Keratinocyte (primary cell): Measurements from ENCODE around the gene SSNA1. TPM values are rescaled to one million over a fixed set of nuclear protein-coding genes. Genes with fewer than 3 reads are reported as not detected.

Experiments
- DNase-seq: peaks from one replicate; pipeline ENCODE4 v3.0.0-alpha.2; 2011; ENCODE audit warnings: low read depth, missing footprints, low spot score
- FAIRE-seq: peaks from 2 replicates; lab custom pipeline; 2011; peaks lifted over from hg19 to GRCh38; lab: Jason Lieb, UNC
- H2AFZ ChIP-seq: 2 replicates; pipeline ENCODE4 v1.6.0; 2012; ENCODE audit warnings: low read length, control low read depth, inconsistent platforms; ENCODE audit not compliant: control insufficient read depth
- H3K27ac ChIP-seq: 2 replicates; pipeline ENCODE4 v1.5.1; 2011; ENCODE audit warnings: low read length; ENCODE audit not compliant: control insufficient read depth, insufficient read depth
- H3K27me3 ChIP-seq: 3 replicates; pipeline ENCODE4 v1.6.0; 2011; ENCODE audit warnings: low read length; ENCODE audit not compliant: control insufficient read depth, insufficient read depth; ENCODE audit errors: extremely low read depth
- H3K36me3 ChIP-seq, 2 experiments: 2 replicates in 1 of 2; 3 replicates in 1 of 2; pipeline ENCODE4 v1.5.1; 2011; ENCODE audit warnings: low read length in 2 of 2, mild to moderate bottlenecking in 1 of 2; ENCODE audit not compliant: control insufficient read depth in 2 of 2, insufficient read depth in 2 of 2; ENCODE audit errors: extremely low read depth in 1 of 2
- H3K4me1 ChIP-seq: 3 replicates; pipeline ENCODE4 v1.5.1; 2011; ENCODE audit warnings: low read length; ENCODE audit not compliant: control insufficient read depth, insufficient read depth; ENCODE audit errors: extremely low read depth
- H3K4me2 ChIP-seq: 3 replicates; pipeline ENCODE4 v1.6.0; 2011; ENCODE audit warnings: low read depth, low read length; ENCODE audit not compliant: control insufficient read depth, insufficient read depth; ENCODE audit errors: extremely low read depth
- H3K4me3 ChIP-seq, 3 experiments: fragments of 200-600 bp in 1 of 3; sonication (generic) in 1 of 3; 2 replicates in 2 of 3; 3 replicates in 1 of 3; pipeline ENCODE4 v1.5.1; 2011 to 2016; ENCODE audit warnings: low read length in 3 of 3, mild to moderate bottlenecking in 3 of 3, control low read depth in 2 of 3, inconsistent platforms in 1 of 3, low read depth in 1 of 3, mixed read lengths in 1 of 3, mixed run types in 1 of 3, moderate library complexity in 1 of 3; ENCODE audit not compliant: control insufficient read depth in 2 of 3, insufficient read depth in 2 of 3; ENCODE audit errors: extremely low read depth in 1 of 3
- H3K79me2 ChIP-seq: 2 replicates; pipeline ENCODE4 v1.6.0; 2012; ENCODE audit warnings: low read length; ENCODE audit not compliant: control insufficient read depth, insufficient read depth
- H3K9ac ChIP-seq: 3 replicates; pipeline ENCODE4 v1.6.0; 2011; ENCODE audit warnings: low read length; ENCODE audit not compliant: control insufficient read depth, insufficient read depth; ENCODE audit errors: extremely low read depth
- H3K9me1 ChIP-seq: 3 replicates; pipeline ENCODE4 v1.6.0; 2011; ENCODE audit warnings: low read length; ENCODE audit not compliant: control insufficient read depth, insufficient read depth; ENCODE audit errors: extremely low read depth
- H3K9me3 ChIP-seq: 2 replicates; pipeline ENCODE4 v1.5.1; 2012; ENCODE audit warnings: low read depth, low read length; ENCODE audit not compliant: control insufficient read depth
- H4K20me1 ChIP-seq: 3 replicates; pipeline ENCODE4 v1.6.0; 2011; ENCODE audit warnings: low read length; ENCODE audit not compliant: control insufficient read depth, insufficient read depth; ENCODE audit errors: extremely low read depth
- CTCF ChIP-seq, 3 experiments: IDR thresholded peaks in 1 of 3; conservative IDR thresholded peaks in 1 of 3; optimal IDR thresholded peaks in 1 of 3; 2 replicates in 2 of 3; 3 replicates in 1 of 3; pipeline versions ENCODE3 to v1.5.1; 2011; ENCODE audit warnings: low read length in 3 of 3, mild to moderate bottlenecking in 3 of 3, moderate library complexity in 2 of 3, control low read depth in 1 of 3, inconsistent platforms in 1 of 3; ENCODE audit not compliant: insufficient read depth in 2 of 3; ENCODE audit errors: extremely low read depth in 1 of 3
- EZH2 ChIP-seq: IDR thresholded peaks from one replicate; pipeline ENCODE4 v1.6.1; 2012; ENCODE audit warnings: inconsistent platforms, mild to moderate bottlenecking, low read length, moderate library complexity
- dilution Hi-C: fragments of 300-500 bp; cut with MboI; formaldehyde crosslinking; loops from one replicate; pipeline ENCODE4 v1.7.0; 2020; ENCODE audit warnings: low sequenced_read_pairs; ENCODE audit not compliant: extremely low pct_ligation_motif_present
- polyA plus RNA-seq, 5 experiments: library from polyadenylated mRNA; depleted of rRNA in 3 of 5; stranded (reverse) in 3 of 5; stranded (forward) in 1 of 5; unstranded in 1 of 5; fragments of >200 nt; gene quantifications; 1 replicate in 1 of 5; 2 replicates in 3 of 5; 3 replicates in 1 of 5; pipeline versions ENCODE4 v1.2.1 to v1.2.3, GENCODE V29; 2011 to 2012; ENCODE audit warnings: missing spikeins in 2 of 5, low read depth in 1 of 5, low replicate concordance in 1 of 5

Gene SSNA1
- polyA plus RNA-seq, 1 donor (not counting 4 experiments of a cell fraction or from before 2014, with no cell fraction given): 45.3 TPM

DNA sequence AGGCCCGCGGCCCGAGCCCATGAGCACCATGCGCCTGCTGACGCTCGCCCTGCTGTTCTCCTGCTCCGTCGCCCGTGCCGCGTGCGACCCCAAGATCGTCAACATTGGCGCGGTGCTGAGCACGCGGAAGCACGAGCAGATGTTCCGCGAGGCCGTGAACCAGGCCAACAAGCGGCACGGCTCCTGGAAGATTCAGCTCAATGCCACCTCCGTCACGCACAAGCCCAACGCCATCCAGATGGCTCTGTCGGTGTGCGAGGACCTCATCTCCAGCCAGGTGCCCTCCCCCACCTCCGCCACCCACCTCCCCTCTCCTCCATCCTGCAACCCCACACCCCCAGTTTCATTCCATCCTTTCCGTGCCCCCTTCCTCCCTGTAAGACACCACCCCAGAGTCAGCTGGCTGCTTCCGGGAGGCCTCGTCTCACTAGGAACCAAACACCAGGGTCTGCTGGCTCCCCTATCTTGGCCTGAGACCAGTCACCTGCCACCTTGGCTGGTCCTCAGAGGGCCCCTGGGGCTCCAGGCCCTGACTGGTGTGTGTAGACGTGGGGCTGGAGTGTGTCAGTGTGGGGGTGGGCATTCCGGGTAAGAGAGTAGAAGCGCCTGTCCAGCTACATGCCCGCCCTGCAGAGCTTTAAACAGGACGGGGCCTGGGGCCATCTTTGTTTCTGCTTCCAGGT is 48.9 kb upstream of the SSNA1 start:
- Histone ChIP-seq H3K4me3 (no peak overlapping the region), H3K9me1 (no peaks in the 10 kb centered on the region), H2AFZ (no peak overlapping the region), H3K4me2 (no peak overlapping the region), H3K4me1 (no peaks in the 10 kb centered on the region), H3K27me3 (peaks cover 73% of the 10 kb centered on the region), H3K9ac (no peak overlapping the region), H3K36me3 (no peaks in the 10 kb centered on the region), H3K9me3 (no peaks in the 10 kb centered on the region), H3K27ac (no peak overlapping the region), H4K20me1 (no peaks in the 10 kb centered on the region), H3K79me2 (no peaks in the 10 kb centered on the region)
- DNase-seq (no peak), FAIRE-seq (no peak)
- TF ChIP-seq EZH2 (peak; percentile 34), CTCF (optimal IDR thresholded peaks at IDR 0.05 in 1 of 3, IDR thresholded peaks at IDR 0.05 in 1 of 3, conservative IDR thresholded peaks at IDR 0.05 in 1 of 3; ENCODE audit: extremely low read depth in 1 of 3, insufficient read depth in 2 of 3, low read length in 3 of 3) (no peak)
- dilution Hi-C loops: no loop called here

- H3K9me3 ChIP-seq: no peaks in the 10 kb centered on the region
- dilution Hi-C loops: no loop called here
- no peak overlapping the region for H3K27ac ChIP-seq
- no peak overlapping the region for H3K4me3 ChIP-seq
- no peak overlapping the region for H2AFZ ChIP-seq
- DNase-seq: no peak
- no peak for TF ChIP-seq EZH2
- no peak for TF ChIP-seq CTCF (optimal IDR thresholded peaks at IDR 0.05 in 1 of 3, IDR thresholded peaks at IDR 0.05 in 1 of 3, conservative IDR thresholded peaks at IDR 0.05 in 1 of 3; ENCODE audit: extremely low read depth in 1 of 3, insufficient read depth in 2 of 3, low read length in 3 of 3)
- H4K20me1 ChIP-seq: no peaks in the 10 kb centered on the region
- no peak overlapping the region for H3K9ac ChIP-seq
- no peaks in the 10 kb centered on the region for H3K79me2 ChIP-seq
- no peaks in the 10 kb centered on the region for H3K36me3 ChIP-seq
- no peaks in the 10 kb centered on the region for H3K9me1 ChIP-seq
- H3K4me2 ChIP-seq: no peak overlapping the region
- H3K27me3 ChIP-seq: peaks cover 73% of the 10 kb centered on the region
- no peak for FAIRE-seq
- H3K4me1 ChIP-seq: no peaks in the 10 kb centered on the region
Observed at GRCh38 chr9:137140151-137141012, 48.1 kb upstream of the SSNA1 start.
